Measurements from ENCODE around the gene WDR45. TPM values are rescaled to one million over a fixed set of nuclear protein-coding genes. Genes with fewer than 3 reads are reported as not detected.

The WDR45 gene
- total and polyA plus RNA-seq, 7 donors, result 67.3 to 102 (median 85.7) TPM

DNA sequence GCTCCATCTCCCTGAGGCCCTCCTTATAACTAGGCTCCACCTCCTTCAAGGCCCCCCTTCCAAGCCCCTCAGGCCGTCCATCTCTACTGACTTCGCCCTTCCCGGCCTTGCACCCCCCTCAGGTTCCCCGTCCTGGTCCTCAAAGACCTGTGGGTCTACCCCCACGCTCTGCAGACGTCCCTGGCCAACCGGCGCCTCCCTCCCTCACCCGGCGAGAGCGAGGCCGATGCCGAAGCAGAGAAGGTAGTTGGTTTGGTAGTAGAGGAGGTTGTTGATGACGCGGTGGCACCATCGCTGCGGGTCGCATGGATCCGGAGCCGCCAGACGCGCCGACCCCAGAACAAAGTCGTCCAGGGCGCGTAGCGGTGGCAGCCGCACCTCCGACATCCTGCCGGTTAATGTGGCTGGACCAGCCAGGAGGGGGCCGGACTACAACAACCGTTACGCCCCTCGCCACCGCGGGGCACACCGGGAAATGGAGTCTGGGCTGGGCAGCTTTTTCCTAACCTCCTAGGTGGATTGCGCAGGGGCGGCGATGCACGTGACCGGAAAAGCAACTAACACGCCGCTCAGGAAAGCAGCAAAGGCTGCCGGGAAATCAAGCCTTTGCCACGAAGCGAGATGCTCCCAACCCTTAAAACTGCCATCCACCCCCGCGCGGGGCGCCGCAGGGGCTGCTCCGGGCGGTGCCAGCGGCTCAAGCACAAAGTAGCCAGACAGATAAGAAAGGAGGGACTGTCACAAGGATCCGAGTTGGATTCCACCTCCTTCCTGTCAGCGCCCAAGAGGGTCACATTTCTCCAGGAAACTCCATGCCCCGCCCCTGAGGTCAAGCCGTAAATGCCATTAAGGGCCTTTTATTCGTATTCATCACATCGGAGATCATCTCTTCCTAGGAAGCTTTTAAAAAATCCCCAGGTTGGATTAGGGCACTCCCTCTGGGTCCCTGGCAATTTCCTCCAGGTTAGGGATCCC is 5.8 kb downstream of the WDR45 start, which contains the start of gene PRAF2:
Gene PRAF2 (minus strand): TSS at position 402 of the 975 bp plus-strand sequence. CDS start 15 bp downstream, at position 387.
- peak; percentile 93 to 96 for DNase-seq
- Histone ChIP-seq H3K9me3 (no peaks in the 10 kb centered on the region), H3K4me1 (peaks cover 4% of the 10 kb centered on the region), H3K4me3 (peak within 1 kb of the TSS; percentile 72), H3K36me3 (ENCODE audit: insufficient read depth in 1 of 2, low read depth in 1 of 2) (peaks cover 0 to 19% of the 10 kb centered on the region in 2 donors), H3K27me3 (ENCODE audit: insufficient read depth in 3 of 3, low read length in 2 of 3) (no peaks in the 10 kb centered on the region), H3K27ac (peak within 1 kb of the TSS; percentile 87)
- TF ChIP-seq, protein P1, sequence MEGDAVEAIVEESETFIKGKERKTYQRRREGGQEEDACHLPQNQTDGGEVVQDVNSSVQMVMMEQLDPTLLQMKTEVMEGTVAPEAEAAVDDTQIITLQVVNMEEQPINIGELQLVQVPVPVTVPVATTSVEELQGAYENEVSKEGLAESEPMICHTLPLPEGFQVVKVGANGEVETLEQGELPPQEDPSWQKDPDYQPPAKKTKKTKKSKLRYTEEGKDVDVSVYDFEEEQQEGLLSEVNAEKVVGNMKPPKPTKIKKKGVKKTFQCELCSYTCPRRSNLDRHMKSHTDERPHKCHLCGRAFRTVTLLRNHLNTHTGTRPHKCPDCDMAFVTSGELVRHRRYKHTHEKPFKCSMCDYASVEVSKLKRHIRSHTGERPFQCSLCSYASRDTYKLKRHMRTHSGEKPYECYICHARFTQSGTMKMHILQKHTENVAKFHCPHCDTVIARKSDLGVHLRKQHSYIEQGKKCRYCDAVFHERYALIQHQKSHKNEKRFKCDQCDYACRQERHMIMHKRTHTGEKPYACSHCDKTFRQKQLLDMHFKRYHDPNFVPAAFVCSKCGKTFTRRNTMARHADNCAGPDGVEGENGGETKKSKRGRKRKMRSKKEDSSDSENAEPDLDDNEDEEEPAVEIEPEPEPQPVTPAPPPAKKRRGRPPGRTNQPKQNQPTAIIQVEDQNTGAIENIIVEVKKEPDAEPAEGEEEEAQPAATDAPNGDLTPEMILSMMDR (IDR thresholded peaks at IDR 0.05), result no peak
- WGBS, 3 donors, result 1 to 39% (median 1%) methylated on average over 31 to 61 of the region's 61 CpGs
- ATAC-seq, result peak; percentile 89 to 95 (median 93)
- intact Hi-C loops (cut with DNase I), result no loop called here

DNA sequence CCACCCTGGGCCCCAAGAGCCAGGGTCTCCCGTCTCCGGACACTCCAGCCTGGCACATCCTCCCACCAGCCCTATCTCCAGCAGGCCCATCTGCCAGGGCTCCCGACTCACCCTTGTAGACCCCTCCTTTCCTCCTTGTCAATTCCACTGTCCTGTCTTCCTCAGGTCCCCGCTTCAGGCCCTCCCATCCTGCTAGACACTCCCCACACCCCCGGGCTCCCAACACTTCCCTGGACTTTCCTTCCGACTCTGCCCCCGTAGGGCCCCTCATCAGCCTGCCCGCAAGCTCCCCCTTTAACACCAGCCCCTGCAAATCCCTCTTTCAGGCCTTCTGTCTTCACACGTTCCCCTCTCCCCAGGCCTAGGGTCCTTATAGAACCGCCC is 7.0 kb downstream of the WDR45 start:
- Histone ChIP-seq H3K4me3 (peak overlapping the region; percentile 72), H3K36me3 (ENCODE audit: insufficient read depth in 1 of 2, low read depth in 1 of 2) (peaks cover 0 to 19% of the 10 kb centered on the region in 2 donors), H3K9me3 (no peaks in the 10 kb centered on the region), H3K4me1 (peaks cover 4% of the 10 kb centered on the region), H3K27ac (no peak overlapping the region), H3K27me3 (ENCODE audit: insufficient read depth in 3 of 3, low read length in 2 of 3) (no peaks in the 10 kb centered on the region)
- DNase-seq (no peak), ATAC-seq (no peak)
- TF ChIP-seq, protein P1 (IDR thresholded peaks at IDR 0.05), result no peak
- WGBS, 3 donors, result 31 to 50% (median 48%) methylated on average over 5 to 10 of the region's 10 CpGs
- intact Hi-C loops (cut with DNase I), result no loop called here

DNA sequence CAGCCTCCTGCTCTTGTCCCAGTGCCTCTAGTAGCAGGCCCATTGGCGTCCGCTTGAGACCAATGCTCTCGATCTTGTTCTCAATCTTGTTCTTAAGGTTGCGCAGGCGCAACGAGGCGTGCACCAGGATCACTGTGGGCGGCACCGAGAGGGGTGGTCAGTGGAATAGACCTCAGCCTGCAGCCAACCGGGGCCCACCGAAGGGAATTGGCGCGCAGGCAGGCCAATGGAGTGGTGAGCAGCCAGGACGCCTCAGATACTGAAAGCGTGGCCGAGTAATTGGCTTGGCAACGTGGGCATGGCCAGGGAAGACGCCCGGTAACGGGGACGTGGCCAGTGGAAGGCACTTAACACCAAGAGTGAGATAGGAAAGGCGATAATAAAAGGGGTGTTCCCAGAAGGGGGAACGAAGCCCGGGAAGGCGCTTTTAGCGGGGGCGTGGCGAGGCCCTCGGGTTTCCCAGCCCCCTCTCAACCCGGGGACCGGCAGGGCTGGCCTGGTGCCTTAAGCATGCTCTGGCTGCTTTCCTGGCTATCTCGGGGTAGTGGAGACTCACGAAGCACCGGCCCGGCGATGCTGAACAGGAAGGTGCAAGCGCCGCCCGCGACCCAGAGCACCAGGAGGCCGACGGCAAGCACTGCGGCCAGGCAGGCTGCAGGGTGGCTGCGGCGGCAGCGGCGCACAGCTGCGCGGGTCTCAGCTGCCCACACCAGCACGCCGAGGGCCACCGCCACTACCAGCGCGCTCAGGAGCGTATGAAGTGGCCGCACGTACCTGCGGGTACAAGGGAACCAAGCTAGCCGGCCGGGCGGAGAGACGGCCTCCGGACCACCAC is 7.6 kb downstream of the WDR45 start:
- 32 to 50% (median 35%) methylated on average over 28 to 63 of the region's 63 CpGs for WGBS, 3 donors
- Histone ChIP-seq H3K27me3 (ENCODE audit: insufficient read depth in 3 of 3, low read length in 2 of 3) (no peaks in the 10 kb centered on the region), H3K36me3 (ENCODE audit: insufficient read depth in 1 of 2, low read depth in 1 of 2) (peaks cover 0 to 14% of the 10 kb centered on the region in 2 donors), H3K4me1 (peaks cover 4% of the 10 kb centered on the region), H3K27ac (no peak overlapping the region), H3K9me3 (no peaks in the 10 kb centered on the region), H3K4me3 (peak overlapping the region; percentile 36)
- TF ChIP-seq, protein P1 (IDR thresholded peaks at IDR 0.05), result no peak
- intact Hi-C loops (cut with DNase I), result no loop called here
- ATAC-seq (peak in 3 of 4 donors; percentile 19 to 28 (median 27)), DNase-seq (peak; percentile 75 to 84)

DNA sequence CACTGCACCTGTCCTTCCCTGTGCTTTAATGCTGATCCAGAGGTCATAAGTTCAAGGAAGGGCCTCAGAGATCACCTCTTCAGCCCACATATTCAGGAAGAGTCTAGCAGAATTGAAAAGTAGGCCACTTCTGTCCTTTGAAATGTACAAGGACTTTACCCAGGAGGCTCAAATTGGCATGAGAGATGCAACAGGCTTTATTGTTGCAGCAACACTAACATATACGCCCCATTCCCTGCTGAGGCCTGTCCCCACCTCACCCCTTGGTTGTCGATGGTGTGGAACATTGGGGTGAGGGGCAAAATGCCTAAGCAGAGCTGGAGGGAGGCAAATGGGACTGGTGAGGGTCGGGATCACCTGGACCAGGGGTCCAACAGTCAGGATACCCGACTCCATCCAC is 8.7 kb downstream of the WDR45 start:
- Histone ChIP-seq H3K9me3 (no peaks in the 10 kb centered on the region), H3K36me3 (ENCODE audit: insufficient read depth in 1 of 2, low read depth in 1 of 2) (peaks cover 0 to 7% of the 10 kb centered on the region in 2 donors), H3K27ac (no peak overlapping the region), H3K27me3 (ENCODE audit: insufficient read depth in 3 of 3, low read length in 2 of 3) (no peaks in the 10 kb centered on the region), H3K4me3 (no peak overlapping the region), H3K4me1 (peaks cover 4% of the 10 kb centered on the region)
- ATAC-seq (no peak), DNase-seq (no peak)
- intact Hi-C loops (cut with DNase I), result no loop called here
- TF ChIP-seq, protein P1 (IDR thresholded peaks at IDR 0.05), result no peak
- WGBS, 3 donors, result 69 to 96% (median 94%) methylated on average over 4 of the region's 4 CpGs

Measured in psoas muscle (tissue), 8 donors.